Right atrium auricular region (tissue), 2 donors: ENCODE results near the gene CAMK1D. TPM values are rescaled to one million over a fixed set of nuclear protein-coding genes. Genes with fewer than 3 reads are reported as not detected.

ENCODE experiments used
- DNase-seq: peaks from one replicate; pipeline ENCODE4 v3.0.0-alpha.2; 2019; ENCODE audit warnings: low spot score
- H3K27ac ChIP-seq, 2 donors: fragments of 200-600 bp; sonication (generic); 1 replicate in 1 of 2; 2 replicates in 1 of 2; pipeline ENCODE4 v1.5.1; 2016 to 2019
- H3K27me3 ChIP-seq, 2 donors: fragments of 200-600 bp; sonication (generic); one replicate each; pipeline versions ENCODE4 v1.5.1 to v1.6.0; 2017 to 2019
- H3K36me3 ChIP-seq: fragments of 200-600 bp; sonication (generic); one replicate; pipeline ENCODE4 v1.5.1; 2016
- H3K4me1 ChIP-seq, 2 donors: fragments of 200-600 bp; sonication (generic); one replicate each; pipeline versions ENCODE4 v1.5.1 to v1.6.0; 2017 to 2019
- H3K4me3 ChIP-seq, 2 donors: fragments of 200-600 bp; sonication (generic); 1 replicate in 1 of 2; 2 replicates in 1 of 2; pipeline ENCODE4 v1.5.1; 2017 to 2019; ENCODE audit warnings: mild to moderate bottlenecking in 1 of 2, moderate library complexity in 1 of 2
- H3K9me3 ChIP-seq, 2 donors: fragments of 200-600 bp; sonication (generic); one replicate each; pipeline ENCODE4 v1.5.1; 2019
- CTCF ChIP-seq, 2 donors: fragments of 200-600 bp; sonication (generic); IDR thresholded peaks; one replicate each; pipeline ENCODE4 v1.5.1; 2019; ENCODE audit warnings: antibody characterized with exemption in 2 of 2
- total RNA-seq, 2 donors: library from RNA; depleted of rRNA; stranded (reverse); fragments of >200 nt; gene quantifications; one replicate each; pipeline ENCODE4 v1.1.0, GENCODE V29; 2016

CAMK1D gene
- total RNA-seq, 2 donors from 2014 or later = 24.5 to 27.2 TPM

GRCh38 chr10:12501841-12502525, 152.6 kb downstream of the CAMK1D start:
- Histone ChIP-seq H3K4me3 (no peak overlapping the region), H3K27ac (no peak overlapping the region), H3K9me3 (no peaks in the 10 kb centered on the region), H3K36me3 (no peaks in the 10 kb centered on the region), H3K27me3 (no peaks in the 10 kb centered on the region), H3K4me1 (peaks cover 0 to 41% of the 10 kb centered on the region in 2 donors)
- no peak for TF ChIP-seq CTCF (IDR thresholded peaks at IDR 0.05)
- DNase-seq = peak; percentile 58

- peak; percentile 54 for DNase-seq
Observed at GRCh38 chr10:12502526-12503274, 153.4 kb downstream of the CAMK1D start.

GRCh38 chr10:12503311-12503710, 154.0 kb downstream of the CAMK1D start:
- Histone ChIP-seq H3K27ac (no peak overlapping the region), H3K36me3 (no peaks in the 10 kb centered on the region), H3K4me3 (no peak overlapping the region), H3K27me3 (no peaks in the 10 kb centered on the region), H3K4me1 (peaks cover 0 to 41% of the 10 kb centered on the region in 2 donors), H3K9me3 (no peaks in the 10 kb centered on the region)
- DNase-seq = peak; percentile 36
- TF ChIP-seq CTCF (IDR thresholded peaks at IDR 0.05) = no peak

More at GRCh38 chr10:12502526-12503274, 153.4 kb downstream of the CAMK1D start:
- Histone ChIP-seq H3K9me3 (no peaks in the 10 kb centered on the region), H3K4me3 (no peak overlapping the region), H3K4me1 (peaks cover 0 to 41% of the 10 kb centered on the region in 2 donors), H3K36me3 (no peaks in the 10 kb centered on the region), H3K27ac (no peak overlapping the region), H3K27me3 (no peaks in the 10 kb centered on the region)
- TF ChIP-seq CTCF (IDR thresholded peaks at IDR 0.05) = no peak

- H3K4me1 ChIP-seq = peaks cover 0 to 33% of the 10 kb centered on the region in 2 donors
Observed at GRCh38 chr10:12504176-12504575, 154.8 kb downstream of the CAMK1D start.

GRCh38 chr10:12504628-12505027, 155.3 kb downstream of the CAMK1D start:
- TF ChIP-seq CTCF (IDR thresholded peaks at IDR 0.05) = no peak
- H3K27ac ChIP-seq = no peak overlapping the region
- H3K4me1 ChIP-seq = peaks cover 0 to 28% of the 10 kb centered on the region in 2 donors

More at GRCh38 chr10:12504176-12504575, 154.8 kb downstream of the CAMK1D start:
- no peaks in the 10 kb centered on the region for H3K9me3 ChIP-seq
- TF ChIP-seq CTCF (IDR thresholded peaks at IDR 0.05) = no peak
- H3K4me3 ChIP-seq = no peak overlapping the region
- H3K27ac ChIP-seq = no peak overlapping the region
- no peaks in the 10 kb centered on the region for H3K36me3 ChIP-seq
- H3K27me3 ChIP-seq = no peaks in the 10 kb centered on the region
- DNase-seq = peak; percentile 40

More at GRCh38 chr10:12504628-12505027, 155.3 kb downstream of the CAMK1D start:
- H3K4me3 ChIP-seq = no peak overlapping the region
- no peaks in the 10 kb centered on the region for H3K36me3 ChIP-seq
- no peaks in the 10 kb centered on the region for H3K27me3 ChIP-seq
- H3K9me3 ChIP-seq = no peaks in the 10 kb centered on the region
- peak; percentile 28 for DNase-seq
